ENCODE results near the gene WNK4.

Gene WNK4

GRCh38 chr17:42760652-42761581, 19.5 kb upstream of the WNK4 start, which contains the start of gene RAMP2:
TSS of gene RAMP2 (plus strand) at chr17:42761227. CDS start at chr17:42761262, 35 bp downstream.
- TF ChIP-seq GATA2 (IDR thresholded peaks at IDR 0.05; ENCODE audit: low read depth, low read length) (no peak), GATA3 (IDR thresholded peaks at IDR 0.05; ENCODE audit: low read depth, low read length) (no peak)

DNA sequence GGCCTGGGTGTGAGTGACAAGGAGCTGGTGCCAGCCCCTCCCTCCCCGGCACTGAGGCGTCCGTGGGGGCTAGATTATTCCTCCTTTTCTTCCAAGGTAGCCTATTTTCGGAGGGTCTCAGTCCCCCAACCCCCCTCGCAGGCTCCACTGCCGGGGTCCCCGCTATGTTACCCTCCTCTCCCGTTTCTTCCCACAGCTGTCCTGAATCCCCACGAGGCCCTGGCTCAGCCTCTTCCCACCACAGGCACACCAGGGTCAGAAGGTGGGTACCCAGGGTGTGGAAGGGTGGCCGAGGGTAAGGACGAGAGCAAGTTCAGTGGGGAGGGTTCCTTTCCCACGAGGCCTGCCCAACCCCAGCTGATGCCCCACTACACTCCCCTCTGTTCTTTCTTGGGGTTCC, 18.8 kb upstream of the WNK4 start:
- no peak for TF ChIP-seq GATA3 (IDR thresholded peaks at IDR 0.05; ENCODE audit: low read depth, low read length)
- no peak for TF ChIP-seq GATA2 (IDR thresholded peaks at IDR 0.05; ENCODE audit: low read depth, low read length)

- TF ChIP-seq GATA2 (IDR thresholded peaks at IDR 0.05; ENCODE audit: low read depth, low read length) (no peak), GATA3 (IDR thresholded peaks at IDR 0.05; ENCODE audit: low read depth, low read length) (no peak)
Measured at GRCh38 chr17:42766124-42766523, 14.3 kb upstream of the WNK4 start.

GRCh38 chr17:42767512-42767911, 12.9 kb upstream of the WNK4 start:
- no peak for TF ChIP-seq GATA2 (IDR thresholded peaks at IDR 0.05; ENCODE audit: low read depth, low read length)
- no peak for TF ChIP-seq GATA3 (IDR thresholded peaks at IDR 0.05; ENCODE audit: low read depth, low read length)

DNA sequence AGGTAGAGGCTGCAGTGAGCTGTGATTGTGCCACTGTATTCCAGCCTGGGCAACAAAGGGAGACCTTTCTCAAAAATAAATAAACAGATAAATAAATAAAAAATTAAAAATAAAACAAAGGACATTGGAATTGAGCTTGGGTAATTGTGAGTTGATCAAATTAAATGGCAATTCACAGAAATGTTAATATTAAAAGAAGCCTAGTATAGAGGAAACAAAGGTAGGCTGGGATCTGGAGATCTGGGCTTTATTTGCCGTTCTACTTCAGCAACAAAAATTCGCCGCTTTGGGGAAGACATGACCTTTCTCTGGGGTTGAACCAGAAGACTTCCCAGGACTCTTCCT, 7.5 kb upstream of the WNK4 start:
- no peak for TF ChIP-seq GATA3 (IDR thresholded peaks at IDR 0.05; ENCODE audit: low read depth, low read length)
- no peak for TF ChIP-seq GATA2 (IDR thresholded peaks at IDR 0.05; ENCODE audit: low read depth, low read length)

DNA sequence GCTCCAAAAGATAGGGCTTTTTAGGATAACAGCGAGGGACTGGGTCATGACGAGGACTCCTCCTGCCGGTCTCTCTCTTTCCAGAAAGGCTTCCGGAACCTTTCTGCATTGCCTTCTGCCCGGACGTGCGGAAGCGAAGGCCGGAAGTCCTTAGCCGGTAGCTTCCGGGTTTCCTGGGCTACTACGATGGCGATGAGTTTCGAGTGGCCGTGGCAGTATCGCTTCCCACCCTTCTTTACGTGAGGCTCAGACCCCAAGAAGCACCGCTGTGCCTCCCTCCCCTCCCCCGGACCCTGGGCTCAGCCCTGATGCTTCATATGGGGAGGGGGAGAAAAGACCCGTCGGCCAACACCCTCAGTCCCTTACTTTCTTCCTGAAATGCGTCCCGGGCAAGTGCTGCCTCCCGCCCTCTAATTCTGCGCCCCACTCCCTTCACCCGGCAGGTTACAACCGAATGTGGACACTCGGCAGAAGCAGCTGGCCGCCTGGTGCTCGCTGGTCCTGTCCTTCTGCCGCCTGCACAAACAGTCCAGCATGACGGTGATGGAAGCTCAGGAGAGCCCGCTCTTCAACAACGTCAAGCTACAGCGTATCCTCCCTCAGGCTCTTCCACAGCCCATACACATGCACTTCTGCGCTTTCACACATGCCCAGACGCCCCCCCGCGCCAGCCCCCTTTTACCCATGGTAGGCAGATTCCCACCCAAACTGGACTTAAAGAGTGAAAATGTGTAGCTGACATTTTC, 6.9 kb upstream of the WNK4 start, which contains the start of gene VPS25:
TSS of gene VPS25 (plus strand) at position 160 of the 746 bp plus-strand sequence. CDS start at position 187, 27 bp downstream.
- TF ChIP-seq GATA3 (IDR thresholded peaks at IDR 0.05; ENCODE audit: low read depth, low read length) (no peak), GATA2 (IDR thresholded peaks at IDR 0.05; ENCODE audit: low read depth, low read length) (no peak)

DNA sequence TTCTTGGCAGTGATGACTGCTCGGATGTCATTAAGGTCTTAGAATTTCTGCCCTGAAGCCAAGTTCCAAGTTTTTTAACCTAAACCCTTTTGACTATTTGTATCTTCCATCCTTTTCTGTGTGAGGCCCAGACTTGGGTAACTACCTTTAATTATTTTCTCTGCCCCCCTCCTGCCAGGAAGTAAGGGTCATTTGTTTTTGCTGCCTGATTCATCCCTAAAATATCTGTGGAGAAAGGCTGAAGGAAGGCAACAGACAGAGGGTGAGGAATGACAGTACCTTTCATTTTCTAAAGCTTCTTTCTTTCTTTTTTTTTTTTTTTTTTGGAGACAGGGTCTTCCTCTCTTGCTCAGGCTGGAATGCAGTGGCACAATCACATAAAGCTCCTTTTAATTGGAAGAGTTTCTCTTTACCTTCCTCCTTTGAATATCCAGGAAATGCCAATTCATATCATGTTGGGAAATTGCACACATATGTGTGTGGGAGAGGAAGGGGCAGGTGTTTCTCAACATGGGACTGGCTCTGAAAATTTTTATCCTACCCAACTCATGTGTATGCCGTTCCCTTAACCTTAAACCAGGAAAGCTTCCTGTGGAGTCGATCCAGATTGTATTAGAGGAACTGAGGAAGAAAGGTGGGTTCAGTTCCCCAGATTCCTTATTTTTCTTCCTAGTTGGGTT, 6.2 kb upstream of the WNK4 start:
- TF ChIP-seq GATA3 (IDR thresholded peaks at IDR 0.05; ENCODE audit: low read depth, low read length) (no peak), GATA2 (IDR thresholded peaks at IDR 0.05; ENCODE audit: low read depth, low read length) (no peak)

DNA sequence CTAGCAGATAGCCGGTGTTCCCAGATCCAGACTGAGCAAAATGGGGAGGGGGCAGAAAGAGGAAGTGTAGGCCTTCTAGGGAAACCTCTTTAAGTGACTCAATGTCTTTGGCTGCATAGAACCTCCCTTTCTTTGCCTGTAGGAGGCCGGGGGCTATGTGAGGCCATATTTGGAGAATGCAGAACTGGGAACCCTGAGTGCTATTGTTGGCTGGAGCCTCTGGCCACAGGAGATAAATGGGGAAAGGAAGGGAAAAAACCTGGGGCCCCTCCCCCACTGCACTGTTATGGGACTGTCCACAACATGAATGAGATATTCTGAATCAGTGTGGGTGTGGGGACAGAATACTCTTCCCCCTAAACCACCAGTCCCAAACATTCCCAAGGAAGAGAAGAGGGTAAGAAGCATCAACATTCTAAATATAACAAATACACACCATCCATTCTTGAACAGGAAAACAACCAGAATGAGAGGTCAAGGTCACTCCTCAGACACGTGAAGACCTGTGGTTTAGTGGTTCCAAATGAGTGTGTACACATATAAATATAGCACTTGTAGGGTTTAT, 4.8 kb upstream of the WNK4 start:
- TF ChIP-seq GATA2 (IDR thresholded peaks at IDR 0.05; ENCODE audit: low read depth, low read length) (no peak), GATA3 (IDR thresholded peaks at IDR 0.05; ENCODE audit: low read depth, low read length) (no peak)

GRCh38 chr17:42778570-42778969, 1.8 kb upstream of the WNK4 start:
- TF ChIP-seq GATA2 (IDR thresholded peaks at IDR 0.05; ENCODE audit: low read depth, low read length) = no peak

DNA sequence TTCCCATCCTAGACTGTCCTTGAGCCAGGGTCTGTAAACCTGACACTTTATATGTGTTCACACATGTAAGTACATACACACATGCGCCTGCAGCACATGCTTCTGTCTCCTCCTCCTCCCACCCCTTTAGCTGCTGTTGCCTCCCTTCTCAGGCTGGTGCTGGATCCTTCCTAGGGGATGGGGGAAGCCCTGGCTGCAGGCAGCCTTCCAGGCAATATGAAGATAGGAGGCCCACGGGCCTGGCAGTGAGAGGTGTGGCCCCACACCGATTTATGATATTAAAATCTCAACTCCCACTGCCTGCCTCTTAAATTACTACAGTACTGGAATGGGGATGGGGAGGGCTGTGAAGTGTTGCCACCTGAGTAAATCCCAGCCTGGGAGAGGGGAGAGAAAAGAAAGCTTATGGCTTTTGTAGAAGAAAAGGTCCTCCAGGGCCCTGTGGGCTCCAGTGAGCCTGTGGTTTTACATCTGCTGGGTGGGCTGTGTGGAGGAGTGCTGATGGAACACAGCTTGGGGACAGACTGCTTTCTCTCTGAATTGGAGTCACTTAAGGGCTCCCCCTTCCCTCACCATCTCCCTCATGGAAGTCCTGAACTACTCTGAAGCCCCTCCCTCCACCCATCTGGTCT, 990 bp upstream of the WNK4 start:
- no peak for TF ChIP-seq GATA2 (IDR thresholded peaks at IDR 0.05; ENCODE audit: low read depth, low read length)
- no peak for TF ChIP-seq GATA3 (IDR thresholded peaks at IDR 0.05; ENCODE audit: low read depth, low read length)

- TF ChIP-seq GATA3 (IDR thresholded peaks at IDR 0.05; ENCODE audit: low read depth, low read length) (no peak), GATA2 (IDR thresholded peaks at IDR 0.05; ENCODE audit: low read depth, low read length) (no peak)
Measured at GRCh38 chr17:42780851-42781638, 635 bp downstream of the WNK4 start.

DNA sequence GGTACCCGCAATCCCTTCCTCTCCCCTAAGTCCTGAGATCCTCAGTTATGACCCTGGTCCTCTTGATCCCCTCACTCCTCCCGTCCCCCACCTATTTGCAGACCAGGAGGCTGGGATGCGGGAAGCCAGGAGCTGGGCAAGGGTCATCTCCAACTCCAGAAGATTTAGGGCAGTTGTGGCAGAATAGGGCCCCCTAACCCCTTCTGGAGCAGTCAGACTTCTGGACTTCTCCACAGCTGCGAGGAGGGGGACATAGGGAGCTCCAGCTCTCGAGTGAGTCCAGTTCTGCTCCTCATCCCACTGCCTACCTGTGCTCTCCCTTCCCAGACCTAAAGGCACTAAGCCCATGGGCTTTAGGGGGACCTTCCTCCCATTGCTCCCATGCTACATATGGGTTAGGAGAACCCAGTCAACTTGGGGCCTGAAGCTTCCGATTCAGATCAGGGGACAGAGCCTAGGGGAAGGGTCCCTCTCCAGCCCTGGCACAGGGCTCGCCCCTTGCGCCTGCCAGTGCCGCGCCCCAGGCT, 1.3 kb downstream of the WNK4 start:
- TF ChIP-seq GATA2 (IDR thresholded peaks at IDR 0.05; ENCODE audit: low read depth, low read length) (no peak), GATA3 (IDR thresholded peaks at IDR 0.05; ENCODE audit: low read depth, low read length) (no peak)

All from SH-SY5Y (cell line).